Stimulated activated CD8-positive, alpha-beta memory T cell treated with anti-CD3 and anti-CD28 coated beads, Interleukin-4, amount 100 ng/mL, for 1 hour (primary cell): ENCODE measurements around the gene GPR37L1.
"Not testable (repeated sequence)": the region's sequence is repeated elsewhere in the genome, so short reads cannot be mapped to it uniquely, and the experiment has no call there.

ENCODE experiments used
- DNase-seq, 2 donors: peaks; one replicate each; pipeline ENCODE4 v3.0.0-alpha.2; 2020; ENCODE audit warnings: low read depth in 2 of 2, low spot score in 1 of 2

GPR37L1 gene

DNA sequence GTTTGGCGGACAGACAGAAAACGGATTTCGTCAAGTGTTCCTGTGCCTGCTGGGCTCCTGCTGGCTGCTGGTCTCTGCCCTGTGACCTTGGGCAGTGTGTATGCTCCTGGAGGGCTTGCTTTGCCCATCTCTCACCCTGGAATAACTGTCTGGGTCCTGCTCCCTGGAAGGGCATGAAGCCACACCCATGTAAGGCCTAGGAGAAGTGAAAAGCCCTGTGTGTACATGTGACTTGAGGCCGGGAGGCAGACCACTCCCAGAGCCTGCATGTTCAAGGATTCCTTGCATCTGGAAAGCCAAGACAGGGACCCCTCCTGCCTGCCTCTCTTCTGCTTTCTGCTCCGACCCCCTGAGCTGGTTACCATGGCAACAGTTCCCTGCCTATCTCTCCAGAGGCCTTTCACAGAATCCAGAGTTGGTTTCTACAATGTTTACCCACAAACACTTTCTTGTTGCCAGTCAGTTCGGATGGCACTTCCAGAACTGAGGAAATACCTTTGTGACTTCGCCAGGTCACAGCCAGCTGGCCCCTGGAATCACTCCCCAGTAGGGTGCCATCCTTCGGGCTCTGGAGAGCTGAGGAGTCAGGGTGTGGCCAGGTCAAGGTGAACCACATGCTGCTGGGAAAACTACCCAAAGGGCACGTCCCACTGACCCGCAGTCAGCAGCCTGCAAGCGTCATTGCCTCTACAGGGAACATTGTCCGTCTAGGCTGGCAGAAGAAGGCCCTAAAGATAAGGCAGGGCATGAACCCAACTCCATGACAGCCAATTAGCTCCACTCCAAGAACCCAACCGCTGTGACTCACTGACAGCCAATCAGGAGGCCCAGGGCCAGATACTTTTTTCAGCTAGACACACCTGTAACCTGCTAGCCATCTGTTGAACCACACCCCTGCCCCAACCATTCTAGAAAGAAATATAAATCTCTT is 14.7 kb upstream of the GPR37L1 start:
- no peak for DNase-seq

DNA sequence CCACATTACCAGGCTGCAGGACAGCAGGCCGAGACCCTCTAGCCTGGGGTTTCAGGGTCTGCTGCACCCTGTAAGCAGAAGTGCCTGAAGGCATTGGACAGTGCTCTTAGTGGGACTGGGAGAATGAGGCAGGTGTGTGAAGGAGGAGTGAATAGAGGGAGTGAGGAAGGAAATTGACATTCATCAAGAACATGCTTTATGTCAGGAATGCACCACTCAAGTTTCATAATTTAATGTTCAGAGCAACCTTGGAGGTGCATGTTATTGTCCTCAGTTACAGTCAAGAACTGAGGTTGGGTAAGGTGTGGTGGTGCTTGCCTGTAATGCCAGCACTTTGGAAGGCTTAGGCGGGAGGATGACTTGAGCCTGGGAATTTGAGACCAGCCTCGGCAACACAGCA is 11.7 kb upstream of the GPR37L1 start:
- DNase-seq = no peak

DNA sequence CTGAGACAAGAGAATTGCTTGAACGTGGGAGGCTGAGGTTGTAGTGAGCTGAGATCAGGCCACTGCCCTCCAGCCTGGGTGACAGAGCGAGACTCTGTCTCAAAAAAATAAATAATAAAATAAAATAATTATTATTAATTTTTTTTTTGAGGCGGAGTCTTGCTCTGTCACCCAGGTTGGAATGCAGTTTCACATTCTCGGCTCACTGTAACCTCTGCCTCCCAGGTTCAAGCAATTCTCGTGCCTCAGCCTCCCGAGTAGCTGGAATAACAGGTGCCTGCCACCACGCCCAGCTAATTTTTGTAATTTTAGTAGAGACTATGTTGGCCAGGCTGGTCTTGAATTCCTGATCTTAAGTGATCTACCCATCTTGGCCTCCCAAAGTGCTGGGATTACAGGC is 11.1 kb upstream of the GPR37L1 start:
- DNase-seq = not testable (repeated sequence)

DNA sequence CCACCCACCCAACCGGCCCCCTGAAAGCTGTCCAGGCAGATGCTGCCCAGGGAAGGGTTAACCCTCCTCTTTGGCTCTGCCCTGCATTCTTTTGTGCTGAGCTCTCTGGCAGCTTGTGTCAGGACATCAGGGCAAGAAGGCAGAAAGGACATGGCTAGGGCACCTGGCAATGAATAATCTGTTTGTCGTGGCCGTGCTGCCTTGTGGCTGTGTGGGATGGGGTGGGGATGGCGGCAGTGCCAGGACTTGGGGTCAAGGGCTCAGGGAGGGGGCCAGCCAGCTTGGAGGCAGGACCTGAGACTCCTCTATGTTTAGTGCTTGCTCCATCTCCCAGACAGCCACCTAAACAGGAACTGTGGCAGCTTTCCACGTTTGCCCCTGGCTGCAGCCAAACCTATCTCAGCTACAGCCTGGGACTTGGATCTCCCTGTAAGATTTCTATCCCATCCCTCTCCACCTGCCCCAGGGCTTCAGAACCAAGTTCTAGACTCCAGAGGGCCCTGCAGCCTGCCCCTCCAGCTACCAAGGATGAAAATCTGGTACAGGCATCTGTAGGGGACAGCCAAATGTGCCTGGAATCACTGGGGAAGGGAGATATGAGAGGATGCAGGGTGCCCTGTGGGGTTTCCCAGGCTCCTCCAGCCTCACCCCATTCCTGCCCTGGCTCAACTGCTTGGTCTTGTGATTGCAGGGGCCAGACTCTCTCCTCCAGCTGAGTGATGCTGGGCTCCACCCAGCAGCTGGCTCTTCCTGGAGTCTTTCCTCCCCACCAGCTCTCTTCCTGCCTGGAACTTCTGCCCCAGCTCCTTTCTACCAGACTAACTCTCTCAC is 9.6 kb upstream of the GPR37L1 start:
- no peak for DNase-seq

DNA sequence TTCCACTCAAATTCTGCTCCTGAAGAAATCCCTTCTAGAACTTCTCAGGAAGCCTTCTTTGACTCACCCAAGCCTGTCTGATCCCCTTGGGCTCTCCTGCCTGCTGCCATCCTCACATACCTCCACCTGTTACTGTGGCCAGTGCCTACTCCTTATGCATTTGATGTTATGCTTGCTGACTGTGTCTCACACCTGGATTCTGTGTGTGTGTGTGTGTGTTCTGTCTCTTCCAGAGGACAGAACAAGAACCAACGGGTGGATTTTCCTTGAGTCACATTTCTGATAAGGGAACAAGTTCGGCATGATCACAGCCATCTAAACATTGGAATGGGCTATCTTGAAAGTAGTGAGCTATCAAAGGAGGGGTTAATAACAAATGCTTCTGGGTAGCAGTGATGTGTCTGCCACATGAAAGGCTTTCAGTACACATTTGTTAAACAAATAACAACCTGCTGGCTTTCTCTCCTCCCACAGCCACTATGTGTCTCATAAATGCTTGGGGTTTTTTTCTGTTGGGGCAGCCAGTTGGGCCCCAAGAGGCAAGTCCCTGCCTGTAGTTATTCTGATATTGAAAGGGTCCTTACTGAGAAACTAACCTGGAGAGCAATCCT is 8.9 kb upstream of the GPR37L1 start:
- no peak for DNase-seq

DNA sequence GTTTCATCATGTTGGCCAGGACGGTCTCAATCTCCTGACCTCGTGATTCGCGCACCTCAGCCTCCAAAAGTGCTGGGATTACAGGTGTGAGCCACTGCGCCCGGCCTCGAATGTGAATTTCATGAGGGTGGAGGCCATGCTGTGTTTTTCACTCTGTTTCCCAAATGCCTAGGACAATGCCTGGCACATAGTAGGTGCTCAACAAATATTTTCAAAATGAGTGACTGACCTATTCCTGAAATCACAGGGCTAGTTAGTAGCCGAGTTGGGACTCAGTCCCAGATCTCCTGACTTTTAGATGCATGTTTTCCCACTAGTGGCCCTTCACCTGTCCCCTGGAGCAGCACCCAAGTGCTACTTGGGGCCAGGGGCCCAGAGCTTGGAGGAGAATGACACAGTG is 6.4 kb upstream of the GPR37L1 start:
- no peak for DNase-seq

DNA sequence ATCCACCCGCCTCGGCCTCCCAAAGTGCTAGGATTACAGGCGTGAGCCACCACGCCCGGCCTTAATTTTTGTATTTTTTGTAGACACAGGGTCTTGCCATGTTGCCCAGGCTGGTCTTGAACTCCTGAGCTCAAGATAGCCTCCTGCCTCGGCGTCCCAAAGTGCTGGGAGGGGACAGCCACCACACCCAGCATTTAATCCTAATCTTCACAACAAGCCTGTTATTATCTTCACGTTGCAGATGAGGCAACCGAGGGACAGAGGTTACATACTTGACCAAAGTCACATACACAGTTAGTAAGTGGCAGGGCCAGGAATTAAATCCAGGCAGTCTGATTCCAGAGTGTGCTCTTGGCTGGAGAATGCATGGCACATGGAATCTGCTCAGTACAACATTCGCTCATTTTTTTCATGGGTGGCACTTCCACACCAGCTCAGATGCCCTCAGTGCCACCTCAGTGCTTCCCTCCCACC is 4.8 kb upstream of the GPR37L1 start:
- DNase-seq = no peak

DNA sequence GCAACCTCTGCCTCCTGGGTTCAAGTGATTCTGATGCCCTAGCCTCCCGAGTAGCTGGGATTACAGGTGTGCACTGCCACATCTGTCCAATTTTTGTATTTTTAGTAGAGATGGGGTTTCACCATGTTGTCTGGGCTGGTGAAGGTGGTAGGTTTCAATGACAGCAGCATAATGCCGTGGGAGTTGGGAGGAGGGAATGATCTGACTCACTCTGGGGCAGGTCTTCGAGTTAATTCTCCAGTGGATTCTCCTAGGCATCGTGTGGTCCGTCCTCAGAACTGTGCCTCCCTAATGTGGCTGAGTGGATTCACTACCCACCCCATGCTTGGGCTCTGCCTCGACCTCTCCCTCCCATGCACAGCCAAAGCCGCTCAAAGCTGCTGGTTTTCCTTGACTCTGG is 1.7 kb upstream of the GPR37L1 start:
- no peak for DNase-seq

DNA sequence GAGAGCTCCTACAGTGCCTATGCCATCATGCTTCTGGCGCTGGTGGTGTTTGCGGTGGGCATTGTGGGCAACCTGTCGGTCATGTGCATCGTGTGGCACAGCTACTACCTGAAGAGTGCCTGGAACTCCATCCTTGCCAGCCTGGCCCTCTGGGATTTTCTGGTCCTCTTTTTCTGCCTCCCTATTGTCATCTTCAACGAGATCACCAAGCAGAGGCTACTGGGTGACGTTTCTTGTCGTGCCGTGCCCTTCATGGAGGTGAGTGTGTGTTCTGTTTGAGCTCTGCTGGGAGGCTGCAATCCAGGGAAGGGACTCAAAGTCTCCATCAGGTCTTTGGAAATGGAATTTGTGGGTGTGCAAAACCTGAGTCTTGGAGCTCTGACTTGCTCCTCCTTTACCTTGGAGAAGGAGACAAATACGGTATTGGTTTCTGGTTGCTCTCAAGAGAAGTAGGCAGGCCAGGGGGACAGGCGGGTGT is 658 bp downstream of the GPR37L1 start:
- DNase-seq = no peak

DNA sequence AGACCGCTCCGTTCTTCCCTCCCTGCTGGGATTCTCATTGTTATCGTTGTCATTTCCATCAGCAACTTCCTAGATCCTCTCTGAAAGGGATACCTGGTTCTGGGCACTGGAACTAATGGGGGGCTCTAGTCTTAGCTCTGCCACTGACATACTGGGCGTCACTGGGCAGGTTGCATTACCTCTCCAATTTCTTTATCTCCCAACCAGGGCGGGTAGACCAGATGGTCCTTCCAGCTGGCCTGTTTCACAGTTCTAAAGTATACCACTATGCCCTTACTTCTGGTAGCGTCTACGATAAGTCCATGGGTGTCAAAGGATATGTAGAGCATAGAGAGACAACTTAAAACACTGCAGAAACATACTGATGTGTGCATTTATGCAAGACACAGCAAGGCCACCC is 1.4 kb downstream of the GPR37L1 start:
- DNase-seq = no peak

DNA sequence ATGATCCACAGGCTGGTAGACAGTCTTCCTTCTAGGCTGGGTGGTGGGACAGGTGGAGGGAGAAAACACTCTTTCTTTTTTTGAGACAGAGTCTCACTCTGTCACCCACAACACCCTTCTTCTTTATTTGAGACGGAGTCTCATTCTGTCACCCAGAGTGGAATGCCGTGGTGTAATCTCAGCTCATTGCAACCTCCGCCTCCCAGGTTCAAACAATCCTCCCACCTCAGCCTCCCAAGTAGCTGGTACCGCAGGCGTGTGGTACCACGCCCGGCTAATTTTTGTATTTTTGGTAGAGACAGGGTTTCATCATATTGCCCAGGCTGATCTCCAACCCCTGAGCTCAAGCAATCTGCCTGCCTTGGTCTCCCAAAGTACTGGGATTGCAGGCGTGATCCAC is 2.9 kb downstream of the GPR37L1 start:
- DNase-seq = no peak

DNA sequence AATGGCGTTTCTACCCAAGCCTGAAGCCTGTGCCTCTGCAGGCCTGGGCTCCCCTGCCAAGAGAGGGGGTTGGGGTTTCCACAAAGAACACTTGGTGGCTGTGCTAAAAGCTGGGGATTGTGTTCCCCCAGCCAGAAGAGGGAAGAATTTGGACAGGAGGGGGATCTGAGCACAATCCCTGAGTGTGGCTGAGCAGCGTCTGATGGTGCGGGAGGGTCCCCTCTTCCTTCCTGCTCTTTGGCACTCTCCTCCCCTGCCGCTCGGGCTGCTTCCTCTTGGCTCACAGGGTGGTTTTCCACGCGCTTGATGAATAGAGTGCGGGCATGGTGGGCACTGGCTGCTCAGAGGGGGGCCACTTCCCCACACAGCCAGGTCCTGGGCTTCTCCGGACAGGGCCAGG is 3.7 kb downstream of the GPR37L1 start:
- no peak for DNase-seq

DNA sequence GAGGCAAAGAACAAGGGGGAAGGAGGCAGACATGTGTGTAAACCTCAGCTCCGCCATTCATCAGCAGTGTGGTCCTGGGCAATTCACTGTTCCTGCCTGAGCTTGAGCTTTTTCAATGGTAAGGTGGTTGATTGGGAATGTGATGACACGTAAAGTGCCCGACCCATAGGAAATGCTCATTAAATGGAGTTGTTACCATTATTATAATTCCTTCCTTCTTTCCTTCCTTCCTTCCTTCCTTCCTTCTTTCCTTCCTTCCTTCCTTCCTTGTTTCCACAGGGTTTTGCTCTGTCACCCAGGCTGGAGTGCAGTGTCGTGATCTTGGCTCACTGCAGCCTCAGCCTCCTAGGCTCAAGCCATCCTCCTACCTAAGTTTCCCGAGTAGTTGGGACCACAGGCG is 4.3 kb downstream of the GPR37L1 start:
- no peak for DNase-seq

DNA sequence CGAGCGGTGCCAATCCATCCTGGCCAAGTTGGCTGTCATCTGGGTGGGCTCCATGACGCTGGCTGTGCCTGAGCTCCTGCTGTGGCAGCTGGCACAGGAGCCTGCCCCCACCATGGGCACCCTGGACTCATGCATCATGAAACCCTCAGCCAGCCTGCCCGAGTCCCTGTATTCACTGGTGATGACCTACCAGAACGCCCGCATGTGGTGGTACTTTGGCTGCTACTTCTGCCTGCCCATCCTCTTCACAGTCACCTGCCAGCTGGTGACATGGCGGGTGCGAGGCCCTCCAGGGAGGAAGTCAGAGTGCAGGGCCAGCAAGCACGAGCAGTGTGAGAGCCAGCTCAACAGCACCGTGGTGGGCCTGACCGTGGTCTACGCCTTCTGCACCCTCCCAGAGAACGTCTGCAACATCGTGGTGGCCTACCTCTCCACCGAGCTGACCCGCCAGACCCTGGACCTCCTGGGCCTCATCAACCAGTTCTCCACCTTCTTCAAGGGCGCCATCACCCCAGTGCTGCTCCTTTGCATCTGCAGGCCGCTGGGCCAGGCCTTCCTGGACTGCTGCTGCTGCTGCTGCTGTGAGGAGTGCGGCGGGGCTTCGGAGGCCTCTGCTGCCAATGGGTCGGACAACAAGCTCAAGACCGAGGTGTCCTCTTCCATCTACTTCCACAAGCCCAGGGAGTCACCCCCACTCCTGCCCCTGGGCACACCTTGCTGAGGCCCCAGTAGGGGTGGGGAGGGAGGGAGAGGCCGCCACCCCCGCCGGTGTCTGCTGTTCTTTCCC is 5.3 kb downstream of the GPR37L1 start:
- DNase-seq = no peak

DNA sequence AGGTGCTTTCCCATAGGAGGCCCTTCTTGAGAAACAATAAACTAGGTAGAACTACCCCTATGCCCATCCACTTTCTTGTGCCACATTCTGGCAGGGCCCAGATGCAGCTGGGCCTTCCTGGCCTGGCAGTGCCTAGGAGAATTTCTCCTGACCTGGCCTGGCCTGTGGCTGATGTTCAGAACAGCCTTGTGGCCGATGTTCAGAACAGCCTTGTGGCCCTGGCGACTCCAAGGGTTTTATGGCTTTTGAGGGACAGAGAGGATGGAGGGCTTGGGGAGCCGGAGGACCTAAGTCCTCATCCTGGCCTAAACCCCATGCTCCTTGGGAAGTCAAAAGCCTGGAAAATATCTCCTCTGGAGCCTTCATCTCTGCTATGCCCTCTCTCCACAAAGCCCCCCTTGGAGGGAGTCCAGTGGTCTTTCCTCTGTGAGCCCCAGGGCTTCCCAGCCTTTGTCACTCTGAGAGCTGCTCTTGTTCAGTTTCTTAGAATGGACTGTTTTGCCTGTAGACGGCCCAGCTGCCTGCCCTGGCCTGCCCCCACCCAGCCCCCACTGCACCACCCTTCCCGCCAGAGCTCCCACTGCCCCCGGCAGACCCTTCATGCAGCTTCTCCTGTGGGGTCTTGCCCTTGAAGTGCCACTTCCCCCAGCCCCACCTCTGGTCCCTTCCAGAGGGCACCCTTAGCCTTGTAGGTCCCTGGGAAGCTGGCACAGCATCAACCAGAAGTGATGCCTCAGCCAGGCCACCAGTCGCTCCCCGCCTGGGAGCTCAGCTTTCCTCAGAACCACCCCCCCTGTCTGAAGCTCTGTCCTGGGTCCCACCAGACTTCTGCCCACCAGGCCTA is 7.0 kb downstream of the GPR37L1 start:
- DNase-seq = no peak

DNA sequence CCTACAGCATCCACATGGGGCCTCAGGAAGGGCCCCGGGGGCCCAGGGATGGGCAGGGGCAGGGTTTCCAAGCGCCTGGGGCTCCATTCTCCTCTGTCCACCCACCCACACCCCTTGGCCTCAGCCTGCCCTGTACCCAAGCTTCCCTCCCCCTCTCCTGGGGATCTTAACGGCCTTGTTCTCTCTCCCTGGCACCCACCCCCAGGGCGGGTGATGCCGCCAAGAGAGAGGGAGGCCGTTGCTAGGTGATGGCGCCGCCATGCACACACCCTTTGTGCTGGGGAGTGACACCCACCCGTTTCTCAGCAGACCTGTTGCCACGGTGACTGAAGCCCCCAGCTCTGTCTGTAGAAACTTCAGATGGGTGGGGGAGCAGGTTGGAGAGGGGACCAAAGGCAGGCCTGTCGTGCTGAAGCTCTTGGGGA is 7.6 kb downstream of the GPR37L1 start:
- DNase-seq = no peak

DNA sequence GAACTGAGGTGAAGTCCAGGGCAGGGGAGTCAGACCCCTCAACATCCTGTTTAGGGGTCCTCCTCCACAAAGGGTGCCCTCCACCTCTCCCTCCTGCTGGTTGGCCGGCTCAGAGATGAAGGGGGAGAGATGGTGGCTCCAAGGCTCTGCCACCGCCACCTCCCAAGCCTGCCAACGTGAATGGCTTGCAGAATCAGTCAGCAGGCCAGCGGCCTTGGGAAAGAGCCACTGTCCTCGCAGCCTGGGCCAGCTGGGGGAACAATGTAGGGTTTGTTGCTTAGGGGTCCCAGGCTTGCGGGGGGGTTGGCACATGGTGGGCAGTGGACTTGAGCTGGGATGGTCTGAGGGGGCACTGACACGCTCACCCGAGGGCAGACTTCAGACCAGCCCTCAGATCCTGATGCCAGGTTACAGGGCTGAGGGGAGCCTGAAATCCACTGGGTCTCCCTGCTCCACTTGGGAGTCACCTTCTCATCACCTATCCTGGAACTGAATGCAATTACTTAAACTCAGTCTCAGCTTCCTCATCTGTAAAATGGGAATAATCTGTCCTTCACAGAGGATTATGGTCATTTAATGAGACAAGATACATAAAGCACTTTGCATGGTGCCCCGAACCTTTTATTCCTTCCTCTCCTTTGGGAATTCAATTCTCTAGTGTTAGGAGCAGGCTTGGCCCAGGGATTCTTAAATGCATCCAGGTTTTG is 8.3 kb downstream of the GPR37L1 start:
- DNase-seq = no peak

DNA sequence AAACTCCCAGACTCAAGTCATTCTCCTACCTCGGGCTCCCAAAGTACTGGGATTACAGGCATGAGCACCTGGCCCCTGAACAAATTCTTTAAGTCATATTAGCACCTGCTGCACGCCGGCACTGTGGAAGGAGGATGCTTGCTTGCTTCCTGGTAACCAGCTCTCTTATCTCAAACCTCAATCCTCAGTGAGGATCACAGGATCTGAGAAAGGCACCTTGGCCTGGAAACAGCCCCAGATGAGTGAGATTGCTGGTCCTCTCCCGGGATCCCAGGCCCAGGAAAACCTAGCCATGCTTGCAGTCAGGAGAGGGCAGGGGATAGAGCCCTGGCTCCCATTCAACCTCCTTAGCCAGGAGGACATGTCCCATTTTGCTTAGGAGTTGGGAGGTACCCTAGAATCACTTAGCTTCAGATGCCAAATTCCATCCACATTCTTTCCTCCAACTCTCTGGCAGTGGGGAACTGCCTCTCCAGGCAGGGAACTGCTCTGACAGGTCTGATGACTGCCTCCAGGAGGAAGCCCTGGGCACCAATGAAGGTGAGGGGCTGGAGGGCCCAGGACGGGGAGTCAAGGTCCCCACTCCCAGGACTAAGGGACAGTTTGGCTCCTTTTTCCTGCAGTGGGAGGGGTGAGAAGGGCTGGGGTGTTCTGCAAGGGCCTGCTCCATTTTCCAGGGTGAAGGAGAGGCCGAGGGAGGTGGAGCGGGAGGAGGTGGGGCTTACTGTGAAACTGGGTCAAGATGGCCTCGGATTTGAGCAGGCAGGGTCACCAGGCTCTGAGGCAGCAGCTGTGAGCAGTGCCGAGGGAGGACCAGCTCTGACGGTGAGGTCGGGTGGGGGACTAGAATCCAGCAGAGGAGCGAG is 9.5 kb downstream of the GPR37L1 start:
- no peak for DNase-seq
